HG02759 (cell line): Measurements from ENCODE around the gene LRRC8C.
A peak's percentile ranks its signal among the peaks of the same experiment; 100 is the strongest.
"Not testable (repeated sequence)": the region's sequence is repeated elsewhere in the genome, so short reads cannot be mapped to it uniquely, and the experiment has no call there.

Experiments used
- ATAC-seq: cut with Tn5 transposase; IDR thresholded peaks from one replicate; pipeline ENCODE4 v1.9.1; 2021; ENCODE audit warnings: mild to moderate bottlenecking, moderate library complexity; ENCODE audit not compliant: unreplicated experiment

LRRC8C gene

GRCh38 chr1:89607586-89608318, 25.2 kb upstream of the LRRC8C start:
- no peak for ATAC-seq

GRCh38 chr1:89608319-89608983, 24.5 kb upstream of the LRRC8C start:
- ATAC-seq = no peak

- no peak for ATAC-seq
These were observed 23.8 kb upstream of the LRRC8C start for GRCh38 chr1:89608984-89609725.

GRCh38 chr1:89609781-89610456, 23.0 kb upstream of the LRRC8C start:
- ATAC-seq = no peak

- no peak for ATAC-seq
These were observed 22.4 kb upstream of the LRRC8C start for GRCh38 chr1:89610457-89611011.

GRCh38 chr1:89611721-89612120, 21.2 kb upstream of the LRRC8C start:
- peak; percentile 96 for ATAC-seq

GRCh38 chr1:89613928-89614327, 19.0 kb upstream of the LRRC8C start:
- ATAC-seq = no peak

- ATAC-seq = no peak
These were observed 17.0 kb upstream of the LRRC8C start for GRCh38 chr1:89615676-89616598.

GRCh38 chr1:89616844-89617627, 15.9 kb upstream of the LRRC8C start:
- ATAC-seq = no peak

- no peak for ATAC-seq
These were observed 12.3 kb upstream of the LRRC8C start for GRCh38 chr1:89620664-89621063.

GRCh38 chr1:89622895-89623294, 10.0 kb upstream of the LRRC8C start:
- ATAC-seq = no peak

GRCh38 chr1:89624314-89624713, 8.6 kb upstream of the LRRC8C start:
- no peak for ATAC-seq

GRCh38 chr1:89624715-89625323, 8.1 kb upstream of the LRRC8C start:
- ATAC-seq = no peak

GRCh38 chr1:89627596-89627962, 5.3 kb upstream of the LRRC8C start:
- no peak for ATAC-seq

- ATAC-seq = no peak
These were observed 3.8 kb upstream of the LRRC8C start for GRCh38 chr1:89629146-89629545.

- not testable (repeated sequence) for ATAC-seq
These were observed 3.3 kb upstream of the LRRC8C start for GRCh38 chr1:89629600-89629999.

- no peak for ATAC-seq
These were observed 2.9 kb upstream of the LRRC8C start for GRCh38 chr1:89630048-89630447.

- ATAC-seq = no peak
These were observed 884 bp upstream of the LRRC8C start for GRCh38 chr1:89631816-89632656.
